Nephron (organoid): ENCODE results near the gene KCNJ11.

Experiments used
- H3K27ac Mint-ChIP-seq, 3 experiments: 2 replicates each; pipeline ENCODE4 v1.8.0; 2020; ENCODE audit warnings: mixed read lengths in 3 of 3, mild to moderate bottlenecking in 2 of 3, moderate library complexity in 1 of 3
- H3K27me3 Mint-ChIP-seq: 2 replicates; pipeline ENCODE4 v1.8.0; 2021; ENCODE audit warnings: low read depth, mild to moderate bottlenecking, moderate library complexity, mixed read lengths
- H3K36me3 Mint-ChIP-seq: 2 replicates; pipeline ENCODE4 v1.8.0; 2020; ENCODE audit warnings: low read depth, mixed read lengths
- H3K4me1 Mint-ChIP-seq: 2 replicates; pipeline ENCODE4 v1.8.0; 2020; ENCODE audit warnings: mixed read lengths
- H3K4me3 Mint-ChIP-seq, 3 experiments: 2 replicates each; pipeline ENCODE4 v1.8.0; 2020; ENCODE audit warnings: mild to moderate bottlenecking in 3 of 3, mixed read lengths in 3 of 3, moderate library complexity in 2 of 3
- H3K9me3 Mint-ChIP-seq: 2 replicates; pipeline ENCODE4 v1.8.0; 2020; ENCODE audit warnings: mixed read lengths
- CTCF ChIP-seq, 3 experiments: fragments of 200-600 bp; sonication (generic); IDR thresholded peaks; one replicate each; pipeline ENCODE4 v1.5.0; 2021; ENCODE audit warnings: antibody characterized with exemption in 3 of 3; ENCODE audit not compliant: unreplicated experiment in 3 of 3

The KCNJ11 gene

GRCh38 chr11:17376493-17376892 is 12.0 kb downstream of the KCNJ11 start:
- TF ChIP-seq CTCF (IDR thresholded peaks at IDR 0.05; ENCODE audit: unreplicated experiment in 3 of 3) = no peak
- no peak overlapping the region for H3K27ac Mint-ChIP-seq
- H3K4me3 Mint-ChIP-seq = no peak overlapping the region
- H3K36me3 Mint-ChIP-seq = peaks cover 24% of the 10 kb centered on the region
- H3K4me1 Mint-ChIP-seq = no peaks in the 10 kb centered on the region
- peaks cover 3% of the 10 kb centered on the region for H3K27me3 Mint-ChIP-seq
- H3K9me3 Mint-ChIP-seq = peaks cover 41% of the 10 kb centered on the region

GRCh38 chr11:17375547-17375946 is 12.9 kb downstream of the KCNJ11 start:
- TF ChIP-seq CTCF (IDR thresholded peaks at IDR 0.05; ENCODE audit: unreplicated experiment in 3 of 3) = no peak
- Mint-ChIP-seq H3K27ac (no peak overlapping the region), H3K4me3 (no peak overlapping the region), H3K36me3 (peaks cover 33% of the 10 kb centered on the region), H3K9me3 (peaks cover 51% of the 10 kb centered on the region), H3K4me1 (no peaks in the 10 kb centered on the region), H3K27me3 (no peaks in the 10 kb centered on the region)

GRCh38 chr11:17371614-17372013 is 16.8 kb downstream of the KCNJ11 start:
- no peak for TF ChIP-seq CTCF (IDR thresholded peaks at IDR 0.05; ENCODE audit: unreplicated experiment in 3 of 3)
- Mint-ChIP-seq H3K4me3 (no peak overlapping the region), H3K27ac (no peak overlapping the region), H3K9me3 (peaks cover 70% of the 10 kb centered on the region), H3K4me1 (no peaks in the 10 kb centered on the region), H3K36me3 (peaks cover 59% of the 10 kb centered on the region), H3K27me3 (peaks cover 4% of the 10 kb centered on the region)

GRCh38 chr11:17369684-17370243 is 18.7 kb downstream of the KCNJ11 start:
- peaks cover 59% of the 10 kb centered on the region for H3K36me3 Mint-ChIP-seq
- peaks cover 4% of the 10 kb centered on the region for H3K27me3 Mint-ChIP-seq
- H3K4me1 Mint-ChIP-seq = no peaks in the 10 kb centered on the region
- TF ChIP-seq CTCF (IDR thresholded peaks at IDR 0.05; ENCODE audit: unreplicated experiment in 3 of 3) = no peak
- H3K27ac Mint-ChIP-seq = no peak overlapping the region
- peaks cover 65% of the 10 kb centered on the region for H3K9me3 Mint-ChIP-seq
- no peak overlapping the region for H3K4me3 Mint-ChIP-seq

GRCh38 chr11:17369094-17369493 is 19.4 kb downstream of the KCNJ11 start:
- no peak overlapping the region for H3K4me3 Mint-ChIP-seq
- no peak for TF ChIP-seq CTCF (IDR thresholded peaks at IDR 0.05; ENCODE audit: unreplicated experiment in 3 of 3)
- H3K9me3 Mint-ChIP-seq = peaks cover 60% of the 10 kb centered on the region
- no peaks in the 10 kb centered on the region for H3K4me1 Mint-ChIP-seq
- no peak overlapping the region for H3K27ac Mint-ChIP-seq
- H3K27me3 Mint-ChIP-seq = peaks cover 4% of the 10 kb centered on the region
- peaks cover 55% of the 10 kb centered on the region for H3K36me3 Mint-ChIP-seq

GRCh38 chr11:17368551-17368950 is 19.9 kb downstream of the KCNJ11 start:
- no peak overlapping the region for H3K27ac Mint-ChIP-seq
- peaks cover 4% of the 10 kb centered on the region for H3K27me3 Mint-ChIP-seq
- H3K9me3 Mint-ChIP-seq = peaks cover 62% of the 10 kb centered on the region
- TF ChIP-seq CTCF (IDR thresholded peaks at IDR 0.05; ENCODE audit: unreplicated experiment in 3 of 3) = no peak
- peaks cover 55% of the 10 kb centered on the region for H3K36me3 Mint-ChIP-seq
- H3K4me3 Mint-ChIP-seq = no peak overlapping the region
- no peaks in the 10 kb centered on the region for H3K4me1 Mint-ChIP-seq
